Thyroid gland (tissue), 4 donors: ENCODE data around the gene FURIN. TPM values are rescaled to one million over a fixed set of nuclear protein-coding genes. Genes with fewer than 3 reads are reported as not detected.
"Not testable (repeated sequence)": the region's sequence is repeated elsewhere in the genome, so short reads cannot be mapped to it uniquely, and the experiment has no call there.

Experiments
- DNase-seq, 2 donors: peaks; one replicate each; pipeline ENCODE4 v3.0.0-alpha.2; 2019
- H3K27ac ChIP-seq, 3 donors: fragments of 200-600 bp; sonication (generic); 1 replicate in 2 of 3; 2 replicates in 1 of 3; pipeline ENCODE4 v1.5.1; 2016 to 2019; ENCODE audit warnings: mild to moderate bottlenecking in 1 of 3, moderate library complexity in 1 of 3
- H3K27me3 ChIP-seq: fragments of 200-600 bp; sonication (generic); one replicate; pipeline ENCODE4 v1.5.1; 2019
- H3K36me3 ChIP-seq, 2 donors: fragments of 200-600 bp; sonication (generic); one replicate each; pipeline ENCODE4 v1.5.1; 2016 to 2019
- H3K4me1 ChIP-seq, 2 donors: fragments of 200-600 bp; sonication (generic); one replicate each; pipeline ENCODE4 v1.5.1; 2017 to 2019
- H3K4me3 ChIP-seq, 3 donors: fragments of 200-600 bp; sonication (generic); replicated peaks in 1 of 3; 1 replicate in 2 of 3; 2 replicates in 1 of 3; pipeline ENCODE4 v1.5.1; 2016; ENCODE audit warnings: mild to moderate bottlenecking in 1 of 3
- H3K9me3 ChIP-seq: fragments of 200-600 bp; sonication (generic); one replicate; pipeline ENCODE4 v1.5.1; 2017
- CTCF ChIP-seq, 6 experiments: fragments of 200-600 bp in 3 of 6; fragments of 450-650 bp in 3 of 6; sonication (generic) in 3 of 6; IDR thresholded peaks; one replicate each; pipeline ENCODE4 v1.5.1; 2016 to 2019; ENCODE audit warnings: antibody characterized with exemption in 6 of 6, mild to moderate bottlenecking in 2 of 6, inconsistent platforms in 1 of 6, moderate library complexity in 1 of 6
- POLR2A ChIP-seq, 2 donors: fragments of 450-650 bp; IDR thresholded peaks; one replicate each; pipeline ENCODE4 v1.6.1; 2017; ENCODE audit warnings: antibody characterized with exemption in 2 of 2, mild to moderate bottlenecking in 2 of 2, moderate library complexity in 1 of 2
- WGBS, 2 donors: methylation state at CpG; one replicate each; pipeline ENCODE4 v1.1.5; 2017; 5-methylcytosine and 5-hydroxymethylcytosine counted together
- intact Hi-C: fragments of 100-400 bp; cut with DNase I; formaldehyde crosslinking; loops from one replicate; pipeline ENCODE4 v1.15.1; 2023
- total RNA-seq, 4 donors: library from RNA; depleted of rRNA; stranded (reverse); fragments of >200 nt; gene quantifications; one replicate each; pipeline ENCODE4 v1.2.3, GENCODE V29; 2016

FURIN gene
- total RNA-seq, 4 donors from 2014 or later, result 88.6 to 128 (median 102) TPM

- DNase-seq, result no peak
- Histone ChIP-seq H3K36me3 (peaks cover 90 to 98% of the 10 kb centered on the region in 2 donors), H3K4me1 (no peaks in the 10 kb centered on the region), H3K27me3 (no peaks in the 10 kb centered on the region), H3K4me3 (no peak overlapping the region), H3K27ac (no peak overlapping the region), H3K9me3 (no peaks in the 10 kb centered on the region)
- TF ChIP-seq POLR2A (IDR thresholded peaks at IDR 0.05) (no peak), CTCF (IDR thresholded peaks at IDR 0.05) (no peak)
- intact Hi-C loops, result no loop called here
- 90 to 92% methylated on average over 11 of the region's 11 CpGs for WGBS, 2 donors
These were observed 48.1 kb downstream of the FURIN start for GRCh38 chr15:90916461-90916860.

GRCh38 chr15:90917569-90917968, 49.2 kb downstream of the FURIN start:
- WGBS, 2 donors, result 90 to 99% methylated on average over 12 of the region's 12 CpGs

GRCh38 chr15:90918034-90918788, 49.8 kb downstream of the FURIN start:
- 92 to 97% methylated on average over 23 of the region's 23 CpGs for WGBS, 2 donors
- TF ChIP-seq POLR2A (IDR thresholded peaks at IDR 0.05) (no peak), CTCF (IDR thresholded peaks at IDR 0.05) (no peak)
- Histone ChIP-seq H3K4me3 (no peak overlapping the region), H3K27me3 (no peaks in the 10 kb centered on the region), H3K9me3 (no peaks in the 10 kb centered on the region), H3K27ac (no peak overlapping the region), H3K4me1 (no peaks in the 10 kb centered on the region), H3K36me3 (peaks cover 78 to 81% of the 10 kb centered on the region in 2 donors)
- no peak for DNase-seq
- intact Hi-C loops, result no loop called here

More at GRCh38 chr15:90917569-90917968, 49.2 kb downstream of the FURIN start:
- no peaks in the 10 kb centered on the region for H3K4me1 ChIP-seq
- no peaks in the 10 kb centered on the region for H3K9me3 ChIP-seq
- TF ChIP-seq POLR2A (IDR thresholded peaks at IDR 0.05) (no peak), CTCF (IDR thresholded peaks at IDR 0.05) (no peak)
- DNase-seq, result no peak
- no peak overlapping the region for H3K27ac ChIP-seq
- no peaks in the 10 kb centered on the region for H3K27me3 ChIP-seq
- intact Hi-C loops, result no loop called here
- H3K36me3 ChIP-seq, result peaks cover 84 to 88% of the 10 kb centered on the region in 2 donors
- H3K4me3 ChIP-seq, result no peak overlapping the region

- WGBS, 2 donors, result 94 to 98% methylated on average over 6 of the region's 6 CpGs
- DNase-seq, result no peak
- TF ChIP-seq CTCF (IDR thresholded peaks at IDR 0.05) (no peak), POLR2A (IDR thresholded peaks at IDR 0.05) (no peak)
- no peak overlapping the region for H3K27ac ChIP-seq
- peaks cover 72 to 75% of the 10 kb centered on the region in 2 donors for H3K36me3 ChIP-seq
- no peaks in the 10 kb centered on the region for H3K27me3 ChIP-seq
- intact Hi-C loops, result no loop called here
- no peaks in the 10 kb centered on the region for H3K4me1 ChIP-seq
- no peak overlapping the region for H3K4me3 ChIP-seq
- no peaks in the 10 kb centered on the region for H3K9me3 ChIP-seq
These were observed 50.4 kb downstream of the FURIN start for GRCh38 chr15:90918835-90919234.

- WGBS, 2 donors, result 88 to 93% methylated on average over 4 of the region's 4 CpGs
These were observed 53.5 kb downstream of the FURIN start for GRCh38 chr15:90921887-90922286.

GRCh38 chr15:90922712-90923322, 54.4 kb downstream of the FURIN start:
- 87 to 93% methylated on average over 7 of the region's 7 CpGs for WGBS, 2 donors
- H3K4me3 ChIP-seq, H3K27ac ChIP-seq, H3K9me3 ChIP-seq, DNase-seq, H3K4me1 ChIP-seq, intact Hi-C loops, H3K27me3 ChIP-seq: not testable (repeated sequence)
- peaks cover 37 to 38% of the 10 kb centered on the region in 2 donors for H3K36me3 ChIP-seq

More at GRCh38 chr15:90921887-90922286, 53.5 kb downstream of the FURIN start:
- Histone ChIP-seq H3K4me1 (no peaks in the 10 kb centered on the region), H3K36me3 (peaks cover 46 to 47% of the 10 kb centered on the region in 2 donors), H3K4me3 (no peak overlapping the region), H3K27ac (no peak overlapping the region), H3K9me3 (no peaks in the 10 kb centered on the region), H3K27me3 (no peaks in the 10 kb centered on the region)
- intact Hi-C loops, result no loop called here
- no peak for DNase-seq
- no peak for TF ChIP-seq POLR2A (IDR thresholded peaks at IDR 0.05)
- no peak for TF ChIP-seq CTCF (IDR thresholded peaks at IDR 0.05)
